Testis (tissue), 2 donors: ENCODE measurements around the gene IGHMBP2.

Experiments used
- CTCF ChIP-seq, 3 experiments: fragments of 450-650 bp in 2 of 3; fragments of 200-600 bp in 1 of 3; sonication (generic) in 1 of 3; IDR thresholded peaks; one replicate each; pipeline ENCODE4 v1.5.1; 2016 to 2019; ENCODE audit warnings: antibody characterized with exemption in 3 of 3, mild to moderate bottlenecking in 2 of 3, moderate library complexity in 1 of 3
- POLR2A ChIP-seq: fragments of 450-650 bp; IDR thresholded peaks from one replicate; pipeline ENCODE4 v1.6.1; 2017; ENCODE audit warnings: antibody characterized with exemption, mild to moderate bottlenecking, moderate library complexity

GRCh38 chr11:68908273-68908672 lies 4.6 kb downstream of the IGHMBP2 start:
- TF ChIP-seq CTCF (IDR thresholded peaks at IDR 0.05) (no peak), POLR2A (no peak)
